OCI-LY7 (cell line): Measurements from ENCODE around the gene ZNF177. TPM values are rescaled to one million over a fixed set of nuclear protein-coding genes. Genes with fewer than 3 reads are reported as not detected.

ENCODE experiments used
- BruUV-seq: library from RNA; stranded (reverse); fragments of 400-500 nt; replicated peaks from 2 replicates; lab custom pipeline; 2021; lab: Mats Ljungman, UMichigan
- CTCF ChIA-PET: fragments of 300-600 bp; sonication (Branson Sonifier 250); formaldehyde crosslinking; loops from one replicate; lab custom pipeline; 2022; ENCODE audit warnings: antibody characterized with exemption; ENCODE audit not compliant: unreplicated experiment; lab: Charles Lee
- POLR2A ChIA-PET: fragments of 300-600 bp; sonication (Branson Sonifier 250); formaldehyde crosslinking; loops from one replicate; lab custom pipeline; 2022; ENCODE audit warnings: antibody characterized with exemption; lab: Charles Lee
- DNase-seq: peaks from one replicate; pipeline ENCODE4 v3.0.0-alpha.2; 2015; ENCODE audit warnings: low spot score
- H2AFZ ChIP-seq: fragments of 200-600 bp; sonication (generic), shearing (Covaris generic); 2 replicates; pipeline ENCODE4 v1.6.1; 2014; ENCODE audit warnings: mild to moderate bottlenecking, antibody characterized with exemption, low read length, moderate library complexity
- H3K27ac ChIP-seq: fragments of 200-600 bp; sonication (generic); 2 replicates; pipeline ENCODE4 v1.5.1; 2014; ENCODE audit warnings: mixed run types, low read depth, mild to moderate bottlenecking, moderate library complexity, low read length, inconsistent platforms; ENCODE audit not compliant: poor library complexity, severe bottlenecking
- H3K36me3 ChIP-seq: fragments of 200-600 bp; sonication (generic); 2 replicates; pipeline ENCODE4 v1.6.1; 2014; ENCODE audit warnings: mild to moderate bottlenecking, antibody characterized with exemption, low read length, moderate library complexity, mixed read lengths; ENCODE audit not compliant: insufficient read depth
- H3K4me1 ChIP-seq: fragments of 200-600 bp; sonication (generic); 2 replicates; pipeline ENCODE4 v1.5.1; 2014; ENCODE audit warnings: mild to moderate bottlenecking, low read length; ENCODE audit not compliant: insufficient read depth, poor library complexity, severe bottlenecking
- H3K4me2 ChIP-seq: fragments of 200-600 bp; sonication (generic); 2 replicates; pipeline ENCODE4 v1.6.1; 2014; ENCODE audit warnings: mild to moderate bottlenecking, low read length
- H3K4me3 ChIP-seq: fragments of 200-600 bp; sonication (generic); 2 replicates; pipeline ENCODE4 v1.5.1; 2014; ENCODE audit warnings: mild to moderate bottlenecking, low read depth, low read length; ENCODE audit not compliant: poor library complexity, severe bottlenecking
- H3K79me2 ChIP-seq: fragments of 200-600 bp; sonication (generic); 2 replicates; pipeline ENCODE4 v1.6.1; 2016; ENCODE audit warnings: low read depth, mild to moderate bottlenecking, low read length, moderate library complexity, mixed read lengths; ENCODE audit not compliant: insufficient read depth
- H3K9me2 ChIP-seq: fragments of 200-600 bp; sonication (generic); 2 replicates; pipeline ENCODE4 v1.6.1; 2016; ENCODE audit warnings: mild to moderate bottlenecking, low read length, mixed read lengths; ENCODE audit not compliant: insufficient read depth
- H3K9me3 ChIP-seq: fragments of 200-600 bp; sonication (generic); 2 replicates; pipeline ENCODE4 v1.6.1; 2014; ENCODE audit warnings: mild to moderate bottlenecking, mixed run types, low read length, mixed read lengths
- H4K20me1 ChIP-seq: fragments of 200-600 bp; sonication (generic); 2 replicates; pipeline ENCODE4 v1.6.1; 2014; ENCODE audit warnings: mild to moderate bottlenecking, antibody characterized with exemption, low read length, moderate library complexity, mixed read lengths; ENCODE audit not compliant: insufficient read depth
- CTCF ChIP-seq: fragments of 200-600 bp; sonication (generic); conservative IDR thresholded peaks from 2 replicates; pipeline ENCODE4 v1.5.1; 2014; ENCODE audit warnings: mild to moderate bottlenecking, antibody characterized with exemption, low read length, moderate library complexity, mixed read lengths
- EZH2phosphoT487 ChIP-seq: fragments of 200-600 bp; sonication (generic); IDR thresholded peaks from 2 replicates; pipeline ENCODE4 v1.6.1; 2018; ENCODE audit warnings: low read depth, borderline replicate concordance, mild to moderate bottlenecking, mixed run types, antibody characterized with exemption, low read length, moderate library complexity, mixed read lengths
- intact Hi-C: fragments of 100-400 bp; cut with micrococcal nuclease; formaldehyde crosslinking; loops from one replicate; pipeline ENCODE4 v1.10.0; 2022; ENCODE audit not compliant: unreplicated experiment
- total RNA-seq, 2 experiments: library from RNA; depleted of rRNA in 1 of 2; stranded (reverse); fragments of >200 nt in 1 of 2; shearing (Covaris generic) in 1 of 2; gene quantifications; 2 replicates each; pipeline ENCODE4 v1.2.3, GENCODE V29; 2014 to 2022

Gene ZNF177
- total RNA-seq, 2 experiments from 2014 or later: 2.4 to 2.8 TPM

GRCh38 chr19:9345005-9345404 lies 17.8 kb upstream of the ZNF177 start:
- H3K9me3 ChIP-seq: peaks cover 43% of the 10 kb centered on the region
- no peaks in the 10 kb centered on the region for H3K4me1 ChIP-seq
- BruUV-seq: no TSS peak
- intact Hi-C loops: no loop called here
- ChIA-PET CTCF (no interaction called here), POLR2A (no interaction called here)
- no peaks in the 10 kb centered on the region for H4K20me1 ChIP-seq
- H3K4me2 ChIP-seq: no peak overlapping the region
- DNase-seq: no peak
- H3K36me3 ChIP-seq: peaks cover 43% of the 10 kb centered on the region
- no peak overlapping the region for H2AFZ ChIP-seq
- no peak for TF ChIP-seq CTCF
- TF ChIP-seq EZH2phosphoT487: no peak
- H3K9me2 ChIP-seq: no peaks in the 10 kb centered on the region
- H3K27ac ChIP-seq: no peak overlapping the region
- H3K79me2 ChIP-seq: no peaks in the 10 kb centered on the region
- no peak overlapping the region for H3K4me3 ChIP-seq

GRCh38 chr19:9348253-9348652 lies 14.6 kb upstream of the ZNF177 start:
- Histone ChIP-seq H3K27ac (no peak overlapping the region), H3K4me1 (no peaks in the 10 kb centered on the region), H3K36me3 (peaks cover 12% of the 10 kb centered on the region), H3K4me2 (no peak overlapping the region), H3K79me2 (no peaks in the 10 kb centered on the region), H2AFZ (no peak overlapping the region), H3K4me3 (no peak overlapping the region), H3K9me2 (no peaks in the 10 kb centered on the region), H3K9me3 (peaks cover 16% of the 10 kb centered on the region), H4K20me1 (no peaks in the 10 kb centered on the region)
- intact Hi-C loops: no loop called here
- CTCF ChIA-PET: no interaction called here
- TF ChIP-seq EZH2phosphoT487: no peak
- TF ChIP-seq CTCF: no peak
- DNase-seq: no peak
- POLR2A ChIA-PET: no interaction called here
- BruUV-seq: no TSS peak

GRCh38 chr19:9348671-9349070 lies 14.1 kb upstream of the ZNF177 start:
- H3K9me3 ChIP-seq: peaks cover 12% of the 10 kb centered on the region; the same call in 1 of the 2 replicates

More at GRCh38 chr19:9348671-9349070, 14.1 kb upstream of the ZNF177 start:
- intact Hi-C loops: no loop called here
- DNase-seq: no peak
- Histone ChIP-seq H3K27ac (no peak overlapping the region), H3K4me2 (no peak overlapping the region), H3K4me1 (no peaks in the 10 kb centered on the region), H3K79me2 (no peaks in the 10 kb centered on the region), H3K9me2 (no peaks in the 10 kb centered on the region), H2AFZ (no peak overlapping the region), H4K20me1 (no peaks in the 10 kb centered on the region), H3K4me3 (no peak overlapping the region), H3K36me3 (peaks cover 8% of the 10 kb centered on the region)
- TF ChIP-seq CTCF: no peak
- TF ChIP-seq EZH2phosphoT487: no peak
- no TSS peak for BruUV-seq
- CTCF ChIA-PET: no interaction called here
- POLR2A ChIA-PET: no interaction called here
